HepG2 (cell line): ENCODE results near the gene MORF4L1. TPM values are rescaled to one million over a fixed set of nuclear protein-coding genes. Genes with fewer than 3 reads are reported as not detected.
A peak's percentile ranks its signal among the peaks of the same experiment; 100 is the strongest.

ENCODE experiments used
- DNMT3B ChIP-seq: conservative IDR thresholded peaks from 2 replicates; pipeline ENCODE4 v1.6.1; 2016; ENCODE audit warnings: missing biosample characterization, control low read depth
- EZH2 ChIP-seq: conservative IDR thresholded peaks from 2 replicates; pipeline ENCODE4 v1.6.1; 2012; ENCODE audit warnings: mild to moderate bottlenecking, low read depth, low read length, moderate library complexity
- FOXP1 ChIP-seq, 2 experiments: fragments of 450-650 bp in 1 of 2; IDR thresholded peaks; 2 replicates each; pipeline ENCODE4 v1.6.1; 2017 to 2018; ENCODE audit warnings: antibody characterized with exemption in 1 of 2
- GZF1 ChIP-seq: sonication (generic); formaldehyde crosslinking; IDR thresholded peaks from 2 replicates; pipeline ENCODE4 v1.5.1; 2020; ENCODE audit warnings: mild to moderate bottlenecking, missing genetic modification reagents
- HDAC1 ChIP-seq: sonication (generic); formaldehyde crosslinking; IDR thresholded peaks from 2 replicates; pipeline ENCODE4 v1.5.1; 2020; ENCODE audit warnings: mild to moderate bottlenecking, missing genetic modification reagents
- NBN ChIP-seq: fragments of 450-650 bp; conservative IDR thresholded peaks from 2 replicates; pipeline ENCODE4 v1.6.1; 2017
- NFIC ChIP-seq: IDR thresholded peaks from 2 replicates; pipeline ENCODE4 v1.6.1; 2012; ENCODE audit warnings: mild to moderate bottlenecking, low read length, inconsistent platforms
- PCBP2 ChIP-seq: fragments of 200-400 bp; formaldehyde crosslinking; optimal IDR thresholded peaks from 2 replicates; pipeline ENCODE3; 2018; ENCODE audit warnings: low read length, low read depth; ENCODE audit not compliant: poor library complexity, severe bottlenecking
- RARA ChIP-seq: IDR thresholded peaks from 2 replicates; pipeline ENCODE4 v1.6.1; 2016; ENCODE audit warnings: missing genetic modification reagents, missing compliant biosample characterization
- YEATS2 ChIP-seq: sonication (generic); formaldehyde crosslinking; IDR thresholded peaks from 2 replicates; pipeline ENCODE4 v1.4.0; 2020; ENCODE audit warnings: missing genetic modification reagents, borderline replicate concordance
- ZBTB21 ChIP-seq: sonication (generic); formaldehyde crosslinking; IDR thresholded peaks from 2 replicates; pipeline ENCODE4 v1.4.0; 2020; ENCODE audit warnings: missing genetic modification reagents
- ZFP41 ChIP-seq: sonication (generic); formaldehyde crosslinking; IDR thresholded peaks from 2 replicates; pipeline ENCODE4 v1.4.0; 2020; ENCODE audit warnings: mild to moderate bottlenecking, missing genetic modification reagents, borderline replicate concordance
- ZNF124 ChIP-seq: sonication (generic); formaldehyde crosslinking; IDR thresholded peaks from 2 replicates; pipeline ENCODE4 v1.4.0; 2020; ENCODE audit warnings: missing genetic modification reagents
- ZNF224 ChIP-seq: sonication (generic); formaldehyde crosslinking; IDR thresholded peaks from 2 replicates; pipeline ENCODE4 v1.5.0; 2020; ENCODE audit warnings: mild to moderate bottlenecking, missing genetic modification reagents
- ZNF615 ChIP-seq: sonication (generic); formaldehyde crosslinking; IDR thresholded peaks from 2 replicates; pipeline ENCODE4 v1.5.0; 2020; ENCODE audit warnings: mild to moderate bottlenecking, missing genetic modification reagents, borderline replicate concordance
- ZNF720 ChIP-seq: sonication (generic); formaldehyde crosslinking; IDR thresholded peaks from 2 replicates; pipeline ENCODE4 v1.4.0; 2020; ENCODE audit warnings: missing genetic modification reagents
- ZNF761 ChIP-seq: sonication (generic); formaldehyde crosslinking; conservative IDR thresholded peaks from 2 replicates; pipeline ENCODE4 v1.4.0; 2020; ENCODE audit warnings: mild to moderate bottlenecking, missing genetic modification reagents
- ZNF790 ChIP-seq: sonication (generic); formaldehyde crosslinking; IDR thresholded peaks from 2 replicates; pipeline ENCODE4 v1.8.0; 2022; ENCODE audit warnings: missing genetic modification reagents, mild to moderate bottlenecking, borderline replicate concordance
- ZSCAN22 ChIP-seq: sonication (generic); formaldehyde crosslinking; IDR thresholded peaks from 2 replicates; pipeline ENCODE4 v1.4.0; 2020; ENCODE audit warnings: mild to moderate bottlenecking, missing genetic modification reagents
- polyA plus RNA-seq, 8 experiments: library from polyadenylated mRNA; depleted of rRNA in 3 of 8; stranded (reverse) in 7 of 8; unstranded in 1 of 8; fragments of >200 nt; fragmentation: Illumina TruSeq in 4 of 8; extraction: Trizol in 4 of 8; gene quantifications; 2 replicates each; pipeline versions ENCODE4 v1.2.1 to v1.2.3, GENCODE V29; 2011 to 2016; ENCODE audit warnings: low read depth in 4 of 8, missing spikeins in 1 of 8, mixed read lengths in 1 of 8; ENCODE audit not compliant: insufficient read depth in 1 of 8
- total RNA-seq, 5 experiments: library from RNA; depleted of rRNA; stranded (reverse); fragments of >200 nt; fragmentation: Illumina TruSeq; extraction: Trizol; gene quantifications; 2 replicates each; pipeline ENCODE4 v1.2.3, GENCODE V29; 2016; ENCODE audit warnings: low read depth in 1 of 5
- TF ChIP-seq, protein P1 (sequence below): sonication (generic); formaldehyde crosslinking; conservative IDR thresholded peaks from 2 replicates; pipeline ENCODE4 v1.4.0; 2020; ENCODE audit warnings: missing genetic modification reagents
- TF ChIP-seq, protein P2 (sequence below): sonication (generic); formaldehyde crosslinking; IDR thresholded peaks from 2 replicates; pipeline ENCODE4 v1.5.0; 2020; ENCODE audit warnings: missing genetic modification reagents
- TF ChIP-seq, protein P3 (sequence below): sonication (generic); formaldehyde crosslinking; IDR thresholded peaks from 2 replicates; pipeline ENCODE4 v1.8.0; 2022; ENCODE audit warnings: mild to moderate bottlenecking, missing genetic modification reagents, borderline replicate concordance
- TF ChIP-seq, protein P4 (sequence below): sonication (generic); formaldehyde crosslinking; IDR thresholded peaks from 2 replicates; pipeline ENCODE4 v1.5.1; 2020; ENCODE audit warnings: mild to moderate bottlenecking, missing genetic modification reagents, borderline replicate concordance

Gene MORF4L1
- total and polyA plus RNA-seq, 2 of the 13 experiments (the other 11 are each of a cell fraction or from before 2014, with no cell fraction given) = 218 to 219 TPM

DNA sequence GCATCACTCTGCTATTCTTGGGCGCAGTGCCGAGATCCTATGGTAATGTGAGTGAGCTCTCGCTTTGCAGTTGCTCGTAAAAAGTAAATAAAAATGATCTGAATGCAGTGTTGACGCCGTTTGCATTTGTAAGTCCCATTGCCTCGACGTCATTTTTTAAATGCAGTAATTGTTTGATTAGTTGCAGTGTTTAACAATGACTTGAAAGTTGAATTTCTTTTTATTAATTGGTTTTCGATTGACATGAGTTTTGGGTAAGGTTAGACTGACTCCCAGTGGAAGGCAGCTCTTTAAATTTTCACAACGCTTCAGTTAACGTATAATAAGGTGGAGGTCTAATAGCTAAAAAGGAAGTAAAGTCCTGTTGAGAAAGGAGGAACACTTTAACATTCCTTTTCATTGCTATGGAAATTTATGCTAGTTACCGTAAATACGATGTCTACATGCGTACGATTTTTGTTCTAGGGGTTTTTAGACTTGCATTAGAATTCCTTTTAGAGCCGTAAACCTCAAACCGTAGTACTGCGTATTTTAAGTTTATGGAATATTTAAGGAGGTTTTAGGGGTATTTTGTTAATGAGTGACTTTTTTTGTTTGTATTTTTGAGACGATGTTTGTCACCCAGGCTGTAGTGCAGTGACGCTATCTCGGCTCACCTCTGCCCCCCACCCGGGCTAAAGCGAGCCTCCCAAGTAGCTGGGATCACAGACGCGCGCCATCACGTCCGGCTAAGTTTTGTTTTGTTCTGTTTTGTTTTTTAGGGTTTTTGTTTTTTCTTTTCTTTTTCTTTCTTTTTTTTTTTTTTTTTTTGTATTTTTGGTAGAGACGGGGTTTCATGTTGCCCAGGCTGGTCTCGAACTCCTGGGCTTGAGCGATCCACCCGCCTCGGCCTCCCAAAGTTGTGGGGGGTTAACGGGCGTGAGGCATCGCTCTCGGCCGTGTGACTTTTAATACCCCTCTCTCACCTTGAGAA is 1.4 kb downstream of the MORF4L1 start (continued):
- TF ChIP-seq, protein P1, sequence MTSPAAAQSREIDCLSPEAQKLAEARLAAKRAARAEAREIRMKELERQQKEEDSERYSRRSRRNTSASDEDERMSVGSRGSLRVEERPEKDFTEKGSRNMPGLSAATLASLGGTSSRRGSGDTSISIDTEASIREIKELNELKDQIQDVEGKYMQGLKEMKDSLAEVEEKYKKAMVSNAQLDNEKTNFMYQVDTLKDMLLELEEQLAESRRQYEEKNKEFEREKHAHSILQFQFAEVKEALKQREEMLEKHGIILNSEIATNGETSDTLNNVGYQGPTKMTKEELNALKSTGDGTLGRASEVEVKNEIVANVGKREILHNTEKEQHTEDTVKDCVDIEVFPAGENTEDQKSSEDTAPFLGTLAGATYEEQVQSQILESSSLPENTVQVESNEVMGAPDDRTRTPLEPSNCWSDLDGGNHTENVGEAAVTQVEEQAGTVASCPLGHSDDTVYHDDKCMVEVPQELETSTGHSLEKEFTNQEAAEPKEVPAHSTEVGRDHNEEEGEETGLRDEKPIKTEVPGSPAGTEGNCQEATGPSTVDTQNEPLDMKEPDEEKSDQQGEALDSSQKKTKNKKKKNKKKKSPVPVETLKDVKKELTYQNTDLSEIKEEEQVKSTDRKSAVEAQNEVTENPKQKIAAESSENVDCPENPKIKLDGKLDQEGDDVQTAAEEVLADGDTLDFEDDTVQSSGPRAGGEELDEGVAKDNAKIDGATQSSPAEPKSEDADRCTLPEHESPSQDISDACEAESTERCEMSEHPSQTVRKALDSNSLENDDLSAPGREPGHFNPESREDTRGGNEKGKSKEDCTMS (CRISPR knock-in tag) = no peak
- TF ChIP-seq HDAC1 (0 out of 2 replicates have a peak, but pooled peaks have one; percentile 7), ZNF790 (CRISPR knock-in tag) (no peak), EZH2 (no peak), ZNF720 (no peak), ZFP41 (no peak), ZBTB21 (CRISPR knock-in tag) (0 out of 2 replicates have a peak, but pooled peaks have one; percentile 12), GZF1 (CRISPR knock-in tag) (peak; percentile 83; the same call in 1 of the 2 replicates), NFIC (0 out of 2 replicates have a peak, but pooled peaks have one; percentile 27), NBN (no peak), ZSCAN22 (CRISPR knock-in tag) (no peak), FOXP1 (IDR thresholded peaks at IDR 0.05) (no peak), FOXP1 (CRISPR knock-in tag; IDR thresholded peaks at IDR 0.05) (0 out of 2 replicates have a peak, but pooled peaks have one; percentile 2), RARA (no peak), ZNF761 (CRISPR knock-in tag) (no peak), YEATS2 (CRISPR knock-in tag) (no peak), DNMT3B (no peak), PCBP2 (no peak), ZNF124 (CRISPR knock-in tag) (no peak), ZNF224 (no peak), ZNF615 (CRISPR knock-in tag) (no peak)
- TF ChIP-seq, protein P2, sequence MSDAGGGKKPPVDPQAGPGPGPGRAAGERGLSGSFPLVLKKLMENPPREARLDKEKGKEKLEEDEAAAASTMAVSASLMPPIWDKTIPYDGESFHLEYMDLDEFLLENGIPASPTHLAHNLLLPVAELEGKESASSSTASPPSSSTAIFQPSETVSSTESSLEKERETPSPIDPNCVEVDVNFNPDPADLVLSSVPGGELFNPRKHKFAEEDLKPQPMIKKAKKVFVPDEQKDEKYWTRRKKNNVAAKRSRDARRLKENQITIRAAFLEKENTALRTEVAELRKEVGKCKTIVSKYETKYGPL (CRISPR knock-in tag) = no peak
- TF ChIP-seq, protein P3, sequence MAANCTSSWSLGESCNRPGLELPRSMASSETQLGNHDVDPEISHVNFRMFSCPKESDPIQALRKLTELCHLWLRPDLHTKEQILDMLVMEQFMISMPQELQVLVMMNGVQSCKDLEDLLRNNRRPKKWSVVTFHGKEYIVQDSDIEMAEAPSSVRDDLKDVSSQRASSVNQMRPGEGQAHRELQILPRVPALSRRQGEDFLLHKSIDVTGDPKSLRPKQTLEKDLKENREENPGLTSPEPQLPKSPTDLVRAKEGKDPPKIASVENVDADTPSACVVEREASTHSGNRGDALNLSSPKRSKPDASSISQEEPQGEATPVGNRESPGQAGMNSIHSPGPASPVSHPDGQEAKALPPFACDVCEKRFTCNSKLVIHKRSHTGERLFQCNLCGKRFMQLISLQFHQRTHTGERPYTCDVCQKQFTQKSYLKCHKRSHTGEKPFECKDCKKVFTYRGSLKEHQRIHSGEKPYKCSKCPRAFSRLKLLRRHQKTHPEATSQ (CRISPR knock-in tag) = no peak
- TF ChIP-seq, protein P4, sequence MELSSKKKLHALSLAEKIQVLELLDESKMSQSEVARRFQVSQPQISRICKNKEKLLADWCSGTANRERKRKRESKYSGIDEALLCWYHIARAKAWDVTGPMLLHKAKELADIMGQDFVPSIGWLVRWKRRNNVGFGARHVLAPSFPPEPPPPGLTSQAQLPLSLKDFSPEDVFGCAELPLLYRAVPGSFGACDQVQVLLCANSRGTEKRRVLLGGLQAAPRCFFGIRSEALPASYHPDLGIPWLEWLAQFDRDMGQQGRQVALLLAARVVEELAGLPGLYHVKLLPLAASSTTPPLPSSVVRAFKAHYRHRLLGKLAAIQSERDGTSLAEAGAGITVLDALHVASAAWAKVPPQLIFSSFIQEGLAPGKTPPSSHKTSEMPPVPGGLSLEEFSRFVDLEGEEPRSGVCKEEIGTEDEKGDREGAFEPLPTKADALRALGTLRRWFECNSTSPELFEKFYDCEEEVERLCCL (CRISPR knock-in tag) = 0 out of 2 replicates have a peak, but pooled peaks have one; percentile 27
